ENCODE measurements around the gene LRRC25. TPM values are rescaled to one million over a fixed set of nuclear protein-coding genes. Genes with fewer than 3 reads are reported as not detected.

LRRC25 gene
- total and polyA plus RNA-seq, 2 donors (not counting 3 experiments of a cell fraction or from before 2014, with no cell fraction given) = not detected

DNA sequence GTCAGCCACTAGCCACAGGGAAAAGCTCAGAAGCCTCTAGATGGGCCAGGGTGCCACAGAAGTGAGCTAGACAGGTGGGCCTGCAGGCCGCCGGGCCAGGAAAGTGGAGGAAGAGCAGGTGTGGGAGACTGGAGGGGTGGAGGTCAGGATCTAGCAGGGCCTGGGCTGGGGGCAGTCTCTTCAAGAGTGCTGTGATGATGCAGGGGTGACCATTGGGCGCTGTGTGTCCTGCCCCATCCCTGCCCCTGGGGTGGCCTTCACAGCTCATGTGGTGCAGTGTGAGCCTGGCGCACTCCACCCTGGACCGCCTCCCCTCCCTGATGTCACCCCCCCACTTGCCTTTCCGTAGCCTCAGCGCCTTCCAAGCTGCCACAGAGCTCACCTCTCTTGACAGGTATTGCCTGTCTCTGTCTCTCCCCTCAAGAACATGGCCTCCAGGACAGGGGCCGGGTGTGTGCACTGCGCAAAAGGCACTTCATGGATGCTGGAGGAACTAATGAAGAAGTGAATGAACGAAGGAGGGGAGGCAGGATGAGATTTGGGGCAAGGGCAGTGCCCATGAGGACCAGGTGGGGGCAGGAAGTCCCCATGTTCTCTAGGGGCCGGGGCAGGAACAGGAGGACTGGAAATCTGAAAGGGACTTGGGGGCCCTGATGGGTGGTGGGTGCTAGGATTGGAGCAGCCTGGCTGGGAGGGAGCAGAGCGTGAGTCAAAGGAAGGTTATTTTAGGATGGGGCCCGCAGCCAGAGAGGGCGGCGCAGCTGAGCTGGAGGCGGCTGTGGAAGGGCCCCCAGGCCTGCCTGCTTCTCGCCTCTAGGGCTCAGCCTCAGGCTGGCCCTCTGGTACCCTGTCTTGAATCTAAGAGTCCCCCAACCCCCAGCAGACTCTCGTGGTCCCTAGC lies 28.3 kb upstream of the LRRC25 start:
- Histone ChIP-seq H2AFZ (ENCODE audit: low read depth, low read length) (no peak overlapping the region), H3K9ac (replicated peaks; ENCODE audit: extremely low read depth, insufficient read depth, low read length) (no peak overlapping the region), H3K79me2 (ENCODE audit: control insufficient read depth, insufficient read depth, low read length) (peaks cover 60% of the 10 kb centered on the region), H3K9me3 (replicated peaks; ENCODE audit: control insufficient read depth, insufficient read depth, low read length) (no peaks in the 10 kb centered on the region), H3K27me3 (ENCODE audit: control insufficient read depth in 2 of 2, insufficient read depth in 2 of 2, low read length in 2 of 2) (no peaks in the 10 kb centered on the region), H3K9me1 (replicated peaks; ENCODE audit: control insufficient read depth, extremely low read depth, insufficient read depth, low read length) (no peaks in the 10 kb centered on the region), H3K27ac (ENCODE audit: insufficient read depth, low read depth, low read length) (no peak overlapping the region), H4K20me1 (replicated peaks; ENCODE audit: control insufficient read depth, extremely low read depth, insufficient read depth, low read length) (no peaks in the 10 kb centered on the region), H3K4me1 (ENCODE audit: control insufficient read depth, extremely low read depth, insufficient read depth, low read length) (peaks cover 12% of the 10 kb centered on the region), H3K4me2 (ENCODE audit: insufficient read depth, low read length) (no peak overlapping the region), H3K4me3 (replicated peaks in 1 of 3; ENCODE audit: insufficient read depth in 1 of 3, low read depth in 1 of 3, low read length in 3 of 3) (no peak overlapping the region), H3K36me3 (ENCODE audit: control insufficient read depth in 2 of 2, extremely low read depth in 1 of 2, insufficient read depth in 2 of 2, low read length in 2 of 2) (peaks cover 0 to 2% of the 10 kb centered on the region in 2 experiments)
- ChIA-PET CTCF (interaction anchor here (0.5 to 1.5 kb wide), 4 partner anchors 10 to 357 kb away, joined by 3 to 4 read pairs (median 3); no protein-coding TSS in a partner anchor), POLR2A (no interaction called here)
- DNase-seq (ENCODE audit: low read depth, low spot score) (no peak), FAIRE-seq (no peak)
- dilution Hi-C loops (cut with MboI; ENCODE audit: extremely low pct_ligation_motif_present, low sequenced_read_pairs) (no loop called here), intact Hi-C loops (cut with micrococcal nuclease) (no loop called here)
- TF ChIP-seq GATA2 (IDR thresholded peaks at IDR 0.05; ENCODE audit: insufficient read depth, insufficient read length, low read depth, low read length) (no peak), JUN (IDR thresholded peaks at IDR 0.05; ENCODE audit: borderline replicate concordance, insufficient read depth, insufficient read length, low read depth) (no peak), POLR2A (IDR thresholded peaks at IDR 0.05; ENCODE audit: low read depth, low read length) (no peak), POLR2AphosphoS5 (IDR thresholded peaks at IDR 0.05; ENCODE audit: insufficient read depth, low read depth, low read length) (no peak), MYC (IDR thresholded peaks at IDR 0.05; ENCODE audit: low read depth, low read length) (no peak), FOS (IDR thresholded peaks at IDR 0.05; ENCODE audit: borderline replicate concordance, insufficient read depth, low read length) (no peak), EZH2 (IDR thresholded peaks at IDR 0.05; ENCODE audit: borderline replicate concordance, low read depth, low read length, severe bottlenecking) (no peak)
- TF ChIP-seq, protein P1, sequence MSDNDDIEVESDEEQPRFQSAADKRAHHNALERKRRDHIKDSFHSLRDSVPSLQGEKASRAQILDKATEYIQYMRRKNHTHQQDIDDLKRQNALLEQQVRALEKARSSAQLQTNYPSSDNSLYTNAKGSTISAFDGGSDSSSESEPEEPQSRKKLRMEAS (IDR thresholded peaks at IDR 0.05; ENCODE audit: insufficient read depth, insufficient read length) = no peak
- TF ChIP-seq, protein P2, sequence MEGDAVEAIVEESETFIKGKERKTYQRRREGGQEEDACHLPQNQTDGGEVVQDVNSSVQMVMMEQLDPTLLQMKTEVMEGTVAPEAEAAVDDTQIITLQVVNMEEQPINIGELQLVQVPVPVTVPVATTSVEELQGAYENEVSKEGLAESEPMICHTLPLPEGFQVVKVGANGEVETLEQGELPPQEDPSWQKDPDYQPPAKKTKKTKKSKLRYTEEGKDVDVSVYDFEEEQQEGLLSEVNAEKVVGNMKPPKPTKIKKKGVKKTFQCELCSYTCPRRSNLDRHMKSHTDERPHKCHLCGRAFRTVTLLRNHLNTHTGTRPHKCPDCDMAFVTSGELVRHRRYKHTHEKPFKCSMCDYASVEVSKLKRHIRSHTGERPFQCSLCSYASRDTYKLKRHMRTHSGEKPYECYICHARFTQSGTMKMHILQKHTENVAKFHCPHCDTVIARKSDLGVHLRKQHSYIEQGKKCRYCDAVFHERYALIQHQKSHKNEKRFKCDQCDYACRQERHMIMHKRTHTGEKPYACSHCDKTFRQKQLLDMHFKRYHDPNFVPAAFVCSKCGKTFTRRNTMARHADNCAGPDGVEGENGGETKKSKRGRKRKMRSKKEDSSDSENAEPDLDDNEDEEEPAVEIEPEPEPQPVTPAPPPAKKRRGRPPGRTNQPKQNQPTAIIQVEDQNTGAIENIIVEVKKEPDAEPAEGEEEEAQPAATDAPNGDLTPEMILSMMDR (IDR thresholded peaks at IDR 0.05; ENCODE audit: extremely low read depth in 1 of 2, insufficient read depth in 1 of 2, low read depth in 1 of 2, low read length in 2 of 2) = no peak
- no TSS peak for BruUV-seq (replicated peaks)

Measured in endothelial cell of umbilical vein (primary cell).